Measurements from ENCODE around the gene CEP131.
A peak's percentile ranks its signal among the peaks of the same experiment; 100 is the strongest.

CEP131 gene

GRCh38 chr17:81251709-81252301, 29.0 kb upstream of the CEP131 start:
- no peaks in the 10 kb centered on the region for H3K9me3 ChIP-seq (ENCODE audit: control insufficient read depth, insufficient read depth, low read depth, low read length)
- H3K4me1 ChIP-seq (ENCODE audit: control insufficient read depth, insufficient read depth, low read length), result peaks cover 4% of the 10 kb centered on the region; the same call in 1 of the 2 replicates
- H3K27ac ChIP-seq (ENCODE audit: extremely low read depth, low read depth, low read length), result no peak overlapping the region
- TF ChIP-seq ZSCAN4 (tag by site-specific recombination; IDR thresholded peaks at IDR 0.05) (no peak), ZBTB8A (tag by site-specific recombination; IDR thresholded peaks at IDR 0.05) (peak; percentile 63), ZNF10 (tag by site-specific recombination; IDR thresholded peaks at IDR 0.05) (peak; percentile 30; the same call in 1 of the 2 replicates), ZNF514 (tag by site-specific recombination; IDR thresholded peaks at IDR 0.05) (no peak), ZFP69B (tag by site-specific recombination; IDR thresholded peaks at IDR 0.05) (peak; percentile 88), PRDM10 (tag by site-specific recombination; IDR thresholded peaks at IDR 0.05) (no peak), ZNF747 (tag by site-specific recombination; IDR thresholded peaks at IDR 0.05) (no peak), ZNF623 (tag by site-specific recombination; IDR thresholded peaks at IDR 0.05) (no peak), OSR2 (tag by site-specific recombination; IDR thresholded peaks at IDR 0.05) (peak; percentile 79), WT1 (tag by site-specific recombination; IDR thresholded peaks at IDR 0.05) (0 out of 2 replicates have a peak, but pooled peaks have one; percentile 1), ZNF843 (tag by site-specific recombination; IDR thresholded peaks at IDR 0.05) (no peak), ZNF776 (tag by site-specific recombination; IDR thresholded peaks at IDR 0.05; ENCODE audit: borderline replicate concordance) (no peak), ZSCAN30 (tag by site-specific recombination; IDR thresholded peaks at IDR 0.05) (no peak), PATZ1 (tag by site-specific recombination; IDR thresholded peaks at IDR 0.05) (peak; percentile 47)
- H3K4me3 ChIP-seq (ENCODE audit: low read depth, low read length), result no peak overlapping the region
- H3K36me3 ChIP-seq (ENCODE audit: control insufficient read depth in 2 of 2, insufficient read depth in 1 of 2, low read length in 2 of 2), result peaks cover 0 to 47% of the 10 kb centered on the region in 2 experiments; a peak in 2 of 3 replicates
- ChIA-PET POLR2A (interaction anchor here (0.5 to 1.4 kb wide), 2 partner anchors 8 to 255 kb away, joined by 3 to 4 read pairs; no protein-coding TSS in a partner anchor), CTCF (interaction anchor here (0.8 to 2.6 kb wide), 4 partner anchors 34 to 349 kb away, joined by 3 to 10 read pairs (median 6); no protein-coding TSS in a partner anchor)

- Histone ChIP-seq H3K36me3 (ENCODE audit: control insufficient read depth in 2 of 2, insufficient read depth in 1 of 2, low read length in 2 of 2) (peaks cover 0 to 49% of the 10 kb centered on the region in 2 experiments; a peak in 2 of 3 replicates), H3K27ac (ENCODE audit: extremely low read depth, low read depth, low read length) (no peak overlapping the region), H3K4me1 (ENCODE audit: control insufficient read depth, insufficient read depth, low read length) (peaks cover 4% of the 10 kb centered on the region; the same call in 1 of the 2 replicates), H3K4me3 (ENCODE audit: low read depth, low read length) (no peak overlapping the region), H3K9me3 (ENCODE audit: control insufficient read depth, insufficient read depth, low read depth, low read length) (no peaks in the 10 kb centered on the region)
- POLR2A ChIA-PET, result interaction anchor here (0.5 to 1.4 kb wide), 2 partner anchors 8 to 256 kb away, joined by 3 to 4 read pairs; no protein-coding TSS in a partner anchor
- CTCF ChIA-PET, result interaction anchor here (0.6 to 1.5 kb wide), 4 partner anchors 34 to 350 kb away, joined by 3 to 7 read pairs (median 4); no protein-coding TSS in a partner anchor
- TF ChIP-seq ZNF175 (tag by site-specific recombination; IDR thresholded peaks at IDR 0.05) (no peak), GLIS2 (tag by site-specific recombination; IDR thresholded peaks at IDR 0.05) (0 out of 2 replicates have a peak, but pooled peaks have one; percentile 14), ZNF2 (tag by site-specific recombination; IDR thresholded peaks at IDR 0.05) (no peak), CTCF (tag by site-specific recombination; IDR thresholded peaks at IDR 0.05) (no peak), ZFP37 (tag by site-specific recombination; IDR thresholded peaks at IDR 0.05) (no peak), ZNF362 (tag by site-specific recombination; IDR thresholded peaks at IDR 0.05) (no peak), SCRT2 (tag by site-specific recombination; IDR thresholded peaks at IDR 0.05) (peak; percentile 86), GLIS1 (tag by site-specific recombination; IDR thresholded peaks at IDR 0.05) (no peak), KLF1 (tag by site-specific recombination; IDR thresholded peaks at IDR 0.05) (peak; percentile 68)
Measured at GRCh38 chr17:81251094-81251708, 28.4 kb upstream of the CEP131 start.
